DMS53 (cell line): ENCODE results near the gene CNTN4.

Experiments
- DNase-seq: peaks from one replicate; lab custom pipeline; 2025; lab: John Stamatoyannopoulos, UW

CNTN4 gene

DNA sequence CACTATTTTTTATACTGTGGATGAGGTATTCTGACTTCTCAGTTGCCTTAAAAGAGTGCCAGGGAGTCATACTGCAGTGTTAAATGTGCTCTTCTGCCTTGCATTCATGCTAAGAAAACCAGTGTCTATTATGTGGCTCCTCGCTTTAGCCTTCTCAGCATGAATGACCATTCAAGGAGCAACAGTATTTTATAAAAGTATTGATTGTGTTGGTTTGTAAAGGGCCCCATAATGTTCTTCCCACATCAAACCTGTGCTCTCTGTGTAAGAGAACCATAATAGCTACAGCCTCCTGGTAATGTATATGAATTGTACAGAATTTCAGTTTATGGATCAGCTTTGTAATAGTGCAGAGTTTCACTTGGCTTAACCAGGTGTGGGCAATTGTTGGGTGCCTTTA is 316.4 kb downstream of the CNTN4 start:
- no peak for DNase-seq

DNA sequence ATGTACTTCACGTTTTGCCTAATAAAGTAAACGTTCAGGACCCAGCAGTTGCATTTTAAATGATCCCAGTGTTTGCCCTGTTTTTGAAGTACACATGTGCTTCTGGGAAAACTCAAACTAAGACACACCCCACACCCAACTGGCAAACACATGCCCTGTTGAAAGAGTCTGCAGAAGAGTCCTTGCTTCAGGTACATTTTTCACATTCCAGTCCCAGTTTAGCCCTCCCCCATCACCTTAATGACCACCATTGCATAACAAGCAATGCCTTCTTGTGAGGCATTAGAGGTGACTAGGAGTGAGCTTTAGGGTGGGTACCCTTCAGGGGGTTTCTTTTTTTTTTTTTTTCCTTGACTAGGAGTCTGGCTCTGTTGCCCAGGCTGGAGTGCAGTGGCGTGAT is 322.3 kb downstream of the CNTN4 start:
- DNase-seq: no peak

DNA sequence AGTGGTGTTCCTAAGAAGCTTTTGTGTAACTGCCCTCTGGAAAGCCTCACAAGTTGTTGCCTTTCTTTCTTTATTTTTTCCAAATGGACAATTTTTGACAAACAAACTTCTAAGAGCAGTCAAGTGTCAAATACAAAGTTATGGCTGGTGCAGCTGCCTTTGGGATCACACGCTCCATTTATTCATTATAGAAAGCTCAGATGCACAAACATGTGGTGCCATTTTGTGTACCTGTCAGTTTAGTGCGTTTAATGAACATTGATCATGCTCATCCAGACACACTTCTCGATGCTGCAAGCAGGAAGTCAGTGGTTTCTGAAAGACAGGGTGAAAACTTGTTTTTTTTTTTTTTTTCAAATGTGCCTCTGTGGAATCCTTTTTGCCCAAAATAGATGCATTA is 324.5 kb downstream of the CNTN4 start:
- no peak for DNase-seq

DNA sequence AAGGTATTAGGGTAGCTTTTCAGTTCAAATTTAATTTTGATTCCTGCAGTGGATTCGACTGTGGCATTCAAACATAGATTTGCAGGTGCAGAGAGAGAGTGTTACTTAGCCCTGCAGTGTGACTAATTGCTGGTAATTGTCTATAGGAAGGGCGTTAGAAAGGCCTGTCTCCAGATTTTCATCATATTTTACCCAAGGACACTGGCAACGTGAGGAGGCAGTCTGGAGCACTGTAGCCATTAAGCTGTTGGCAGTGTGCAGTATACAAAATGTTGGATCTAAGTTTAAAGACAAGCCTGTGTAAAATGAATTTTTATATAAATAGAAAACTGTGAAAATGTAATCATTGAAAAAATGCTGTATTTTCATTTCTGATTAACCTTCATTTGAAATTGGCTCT is 342.9 kb downstream of the CNTN4 start:
- no peak for DNase-seq

GRCh38 chr3:2446146-2446545 is 347.5 kb downstream of the CNTN4 start:
- no peak for DNase-seq

GRCh38 chr3:2452249-2452648 is 353.6 kb downstream of the CNTN4 start:
- DNase-seq: no peak

DNA sequence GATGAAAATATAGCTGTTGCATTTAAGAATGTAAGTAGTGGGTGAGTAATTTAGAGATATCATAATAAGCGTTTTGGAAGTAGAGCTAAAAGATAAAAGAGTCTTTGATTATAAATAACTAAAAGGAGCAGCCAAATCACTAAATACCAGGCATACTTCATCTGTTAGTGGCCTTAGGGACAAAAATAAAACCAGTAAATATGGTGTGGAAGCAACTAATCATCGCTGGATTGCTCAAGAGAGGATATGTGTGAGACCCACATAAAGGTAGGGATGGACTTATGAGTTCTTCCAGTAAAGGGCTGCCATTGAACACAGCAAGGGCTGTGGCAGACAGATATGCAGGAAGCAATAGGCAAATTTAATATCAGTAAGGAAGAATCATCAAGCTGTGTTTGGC is 356.2 kb downstream of the CNTN4 start:
- DNase-seq: no peak

DNA sequence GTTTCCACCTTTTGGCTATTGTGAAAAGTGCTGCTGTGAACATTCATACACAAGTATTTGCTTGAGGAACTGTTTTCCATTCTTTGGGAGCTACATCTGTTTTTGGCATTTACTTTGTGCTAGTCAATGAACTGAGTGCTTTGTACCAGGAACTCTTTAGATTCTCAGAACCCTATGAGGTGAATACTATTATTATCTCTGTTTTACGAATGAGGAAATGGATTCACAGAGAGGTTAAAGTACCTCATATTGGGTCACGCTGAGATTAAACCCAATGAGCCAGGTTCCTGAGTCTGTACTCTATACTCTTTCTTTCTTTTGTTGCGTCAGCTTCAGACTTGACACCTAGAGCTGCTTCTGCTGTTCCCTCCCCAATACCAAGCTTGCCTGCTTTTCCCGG is 358.1 kb downstream of the CNTN4 start:
- no peak for DNase-seq

DNA sequence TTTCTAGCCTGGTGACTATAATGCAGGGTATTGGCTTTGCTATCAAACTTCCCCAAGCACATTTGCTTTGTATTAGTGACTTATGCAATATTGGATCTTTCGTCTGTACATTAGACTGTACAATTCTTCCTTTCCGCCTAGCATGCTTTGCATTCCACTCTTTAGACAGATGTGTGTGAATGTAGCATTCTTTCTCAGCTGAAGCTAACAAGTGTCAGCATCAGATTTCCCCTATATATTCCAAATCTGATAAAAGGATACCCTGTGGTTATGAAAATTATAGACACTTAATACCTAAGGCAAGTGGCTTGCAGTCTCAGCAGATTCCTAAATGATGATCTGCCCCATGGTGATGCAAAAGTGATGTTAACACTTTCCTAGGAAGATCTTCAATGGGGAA is 360.1 kb downstream of the CNTN4 start:
- no peak for DNase-seq

DNA sequence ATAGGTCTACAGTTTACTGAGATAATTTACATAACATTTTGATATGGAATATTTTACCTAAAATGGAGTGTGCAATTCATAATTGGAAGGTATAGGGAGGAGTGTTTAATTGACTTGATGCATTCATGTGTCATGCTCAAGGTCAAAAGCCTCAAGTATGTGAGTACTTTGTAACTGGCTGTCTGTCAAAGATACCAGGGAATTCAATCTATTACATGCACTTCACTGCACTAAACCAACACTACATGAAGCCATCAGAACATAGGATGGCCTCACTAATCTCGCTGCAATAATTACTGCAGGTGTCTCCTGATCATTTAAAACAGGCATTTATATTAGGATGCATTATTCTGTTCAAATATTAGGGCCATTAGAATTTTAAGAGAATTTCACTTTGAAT is 367.2 kb downstream of the CNTN4 start:
- DNase-seq: peak; percentile 1

GRCh38 chr3:2468816-2469215 is 370.1 kb downstream of the CNTN4 start:
- no peak for DNase-seq

DNA sequence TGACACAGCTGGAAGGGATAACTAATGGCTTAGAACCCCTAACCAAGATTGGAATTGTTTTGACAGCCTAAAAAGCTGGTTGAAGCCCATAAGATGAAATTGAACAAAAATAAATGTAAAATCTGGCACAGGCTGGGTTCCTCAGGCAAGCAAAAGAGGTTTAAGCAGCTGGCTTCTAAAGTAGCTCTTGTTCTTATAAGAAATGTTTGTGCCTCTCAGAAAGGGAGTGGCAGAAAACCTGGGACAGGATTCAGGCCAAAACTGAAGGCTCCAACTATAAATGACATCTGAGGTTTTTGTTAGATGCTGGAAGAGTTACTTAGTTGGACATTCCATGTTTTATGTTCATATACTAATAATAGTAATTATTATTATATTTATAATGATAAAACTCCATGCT is 378.3 kb downstream of the CNTN4 start:
- no peak for DNase-seq

- DNase-seq: no peak
Measured at GRCh38 chr3:2477620-2478019, 379.0 kb downstream of the CNTN4 start.

GRCh38 chr3:2484162-2485026 is 385.7 kb downstream of the CNTN4 start:
- DNase-seq: no peak

DNA sequence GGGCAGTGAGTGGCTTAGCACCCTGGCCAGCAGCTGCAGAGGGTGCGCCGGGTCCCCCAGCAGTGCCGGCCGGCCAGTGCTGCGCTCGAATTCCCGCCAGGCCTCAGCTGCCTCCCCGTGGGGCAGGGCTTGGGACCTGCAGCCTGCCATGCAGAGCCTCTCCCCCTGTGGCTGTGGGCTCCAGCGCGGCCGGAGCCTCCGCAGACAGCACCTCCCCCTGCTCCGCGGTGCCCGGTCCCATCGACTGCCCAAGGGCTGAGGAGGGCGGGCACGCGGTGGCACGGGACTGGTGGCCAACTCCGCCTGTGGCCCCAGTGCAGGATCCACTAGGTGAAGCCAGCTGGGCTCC is 386.3 kb downstream of the CNTN4 start:
- DNase-seq: no peak

DNA sequence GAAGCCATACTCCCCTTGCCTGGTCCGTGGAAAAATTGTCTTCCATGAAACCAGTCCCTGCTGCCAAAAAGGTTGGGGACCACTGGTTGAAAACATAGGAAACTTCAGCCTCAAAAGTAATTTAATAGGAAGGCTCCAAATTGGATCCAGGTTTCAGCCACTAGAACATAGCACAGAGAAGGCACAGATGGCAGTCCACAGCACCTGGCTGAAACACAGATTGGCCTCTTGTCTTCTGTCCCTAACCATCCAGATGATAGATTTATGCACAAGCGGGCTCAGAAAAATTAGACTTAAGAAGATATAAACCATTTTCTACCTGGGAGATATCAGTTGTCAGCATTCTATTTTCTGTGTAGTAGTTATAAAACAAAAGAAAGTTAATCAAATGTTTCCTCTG is 397.1 kb downstream of the CNTN4 start:
- no peak for DNase-seq

DNA sequence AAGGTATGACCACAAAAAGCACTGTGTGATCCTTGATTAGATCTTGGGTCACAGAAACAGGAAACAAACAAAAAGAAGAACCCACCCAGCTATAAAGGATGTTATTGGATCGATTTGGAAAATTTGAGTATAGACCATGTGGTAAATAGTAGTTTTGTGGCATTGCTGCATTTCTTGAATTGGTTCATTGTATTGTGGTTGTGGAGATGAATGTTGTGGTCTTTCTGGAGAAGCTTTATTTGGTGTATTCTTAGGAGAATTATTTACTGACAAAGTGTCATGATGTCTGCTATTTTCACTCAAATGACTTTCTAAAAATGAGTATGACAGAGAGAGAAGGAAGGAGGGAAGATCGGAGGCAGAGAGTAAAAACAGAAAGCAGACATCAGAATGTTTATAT is 406.2 kb downstream of the CNTN4 start:
- no peak for DNase-seq

DNA sequence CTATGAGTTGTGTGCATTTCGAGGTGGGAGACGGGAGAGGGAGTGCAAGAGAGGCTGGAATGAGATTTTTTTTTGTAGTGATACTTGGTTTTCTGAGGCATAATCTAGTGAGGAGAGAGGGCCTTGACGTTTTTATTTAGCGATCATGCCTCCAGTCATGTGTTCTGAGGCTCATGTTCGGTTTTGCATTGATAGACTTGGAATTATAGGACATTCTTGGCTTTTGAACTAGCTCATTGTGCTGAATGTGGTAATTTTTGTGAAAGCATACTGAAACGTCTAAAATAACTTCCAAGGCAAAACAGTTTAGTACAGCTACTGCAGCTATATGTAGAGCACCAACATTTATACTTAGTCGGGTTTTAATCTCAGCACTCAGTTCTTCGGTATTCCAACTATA is 408.1 kb downstream of the CNTN4 start:
- DNase-seq: no peak

DNA sequence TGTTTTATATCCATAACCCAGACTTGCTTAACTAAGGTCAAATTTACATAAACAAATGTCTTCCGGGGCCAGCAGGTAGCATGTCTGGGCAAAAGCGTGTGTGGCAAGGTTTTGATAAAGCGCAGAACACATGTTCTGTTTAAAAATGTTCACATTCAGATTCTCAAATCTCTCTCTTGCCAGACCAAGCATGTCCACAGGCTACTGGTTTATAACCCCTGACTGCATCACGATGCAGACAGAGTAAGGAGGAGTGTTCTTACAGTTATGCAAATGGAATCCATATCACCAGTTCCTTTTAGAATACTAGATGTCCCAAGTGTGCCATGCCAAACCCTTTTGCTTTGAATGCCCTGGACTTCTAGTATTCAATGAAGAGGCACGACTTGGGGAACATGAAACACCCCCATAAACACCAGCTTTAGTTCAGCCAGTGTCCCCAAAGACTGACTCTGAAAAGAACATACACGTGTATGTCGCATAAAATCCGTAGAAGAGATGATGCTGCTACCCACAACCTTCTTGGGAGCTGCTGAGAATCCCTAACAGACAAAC is 412.0 kb downstream of the CNTN4 start:
- no peak for DNase-seq

DNA sequence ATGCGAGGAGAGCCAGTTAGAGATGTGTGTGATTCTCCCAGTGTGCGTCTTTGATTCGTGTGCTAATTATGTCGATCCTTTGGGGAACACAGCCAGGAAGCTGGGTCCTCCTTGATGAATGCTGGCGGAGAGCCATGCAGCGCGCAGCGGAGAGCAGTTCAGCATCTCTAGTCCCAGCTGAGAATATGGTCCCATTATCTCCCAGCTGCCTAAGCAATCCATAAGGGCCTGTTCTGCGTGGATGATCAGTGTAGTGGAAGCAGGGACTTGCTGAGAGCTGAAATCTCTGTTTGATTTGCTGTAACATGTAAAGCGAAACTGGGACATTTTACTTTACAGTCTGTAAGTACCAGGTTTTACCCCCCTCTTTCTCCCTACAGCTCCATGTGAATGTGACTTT is 412.7 kb downstream of the CNTN4 start:
- peak; percentile 50 for DNase-seq

DNA sequence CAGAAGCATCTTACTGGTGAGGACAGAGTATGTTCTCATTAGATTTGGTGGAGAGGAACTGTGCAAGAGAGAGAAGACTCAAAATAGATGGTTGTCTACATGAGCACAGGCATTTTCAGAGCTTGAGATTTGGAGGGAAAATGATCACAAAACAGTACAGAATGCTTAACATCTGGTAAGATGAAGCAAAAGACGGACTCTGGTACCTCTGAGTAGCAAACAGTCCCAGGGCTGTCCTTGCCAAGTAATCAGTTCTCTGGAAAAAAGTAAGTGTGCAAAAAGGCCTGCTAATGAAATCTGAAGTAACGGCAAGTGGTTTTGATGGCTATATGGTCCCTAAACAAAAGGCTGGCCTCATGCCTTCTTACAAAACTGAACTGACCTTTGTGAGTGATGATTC is 414.2 kb downstream of the CNTN4 start:
- DNase-seq: no peak

DNA sequence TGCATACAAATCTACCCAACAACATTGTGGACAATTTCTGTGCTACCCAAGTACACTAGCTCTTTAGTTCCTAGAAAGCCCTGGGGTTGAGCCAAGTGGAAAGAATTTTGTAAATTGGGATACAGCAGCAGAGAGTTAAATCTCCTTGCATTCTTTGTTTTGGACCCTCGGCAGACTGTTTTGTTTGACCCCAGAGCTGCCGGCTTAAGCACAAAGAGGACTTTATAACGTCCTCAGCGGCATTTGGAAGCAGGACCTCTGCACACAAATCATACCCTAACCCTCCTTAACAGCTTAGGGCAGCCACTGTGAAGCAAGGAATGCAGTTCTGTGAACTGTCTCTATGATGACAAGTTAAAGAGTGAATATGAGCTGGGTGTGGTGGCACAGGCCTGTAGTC is 415.3 kb downstream of the CNTN4 start:
- no peak for DNase-seq

- peak; percentile 39 for DNase-seq
Measured at GRCh38 chr3:2516762-2517441, 418.2 kb downstream of the CNTN4 start.
